ENCODE results near the gene ST8SIA1. TPM values are rescaled to one million over a fixed set of nuclear protein-coding genes. Genes with fewer than 3 reads are reported as not detected.

ST8SIA1 gene
- total and polyA plus RNA-seq, 9 donors: 0.69 to 18.1 (median 4.1) TPM

DNA sequence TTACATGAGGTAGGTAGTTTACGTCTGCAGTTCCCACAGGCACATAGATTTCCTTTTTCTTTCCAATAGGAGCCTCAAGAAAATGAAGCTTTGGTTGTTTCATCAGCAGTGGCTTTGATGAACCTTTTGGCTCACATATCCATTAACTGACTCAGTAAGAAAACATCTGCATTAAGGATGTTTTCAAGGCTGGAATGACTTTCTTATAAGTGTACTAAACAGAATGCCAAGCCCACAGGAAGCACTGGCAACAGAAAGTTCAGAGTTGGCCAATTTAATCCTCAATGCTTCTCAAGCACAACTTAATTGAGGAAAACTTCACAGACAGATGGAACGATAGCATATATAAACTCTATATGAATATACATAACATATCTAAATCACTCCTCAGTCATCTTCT lies 63.5 kb downstream of the ST8SIA1 start:
- TF ChIP-seq, protein P1, sequence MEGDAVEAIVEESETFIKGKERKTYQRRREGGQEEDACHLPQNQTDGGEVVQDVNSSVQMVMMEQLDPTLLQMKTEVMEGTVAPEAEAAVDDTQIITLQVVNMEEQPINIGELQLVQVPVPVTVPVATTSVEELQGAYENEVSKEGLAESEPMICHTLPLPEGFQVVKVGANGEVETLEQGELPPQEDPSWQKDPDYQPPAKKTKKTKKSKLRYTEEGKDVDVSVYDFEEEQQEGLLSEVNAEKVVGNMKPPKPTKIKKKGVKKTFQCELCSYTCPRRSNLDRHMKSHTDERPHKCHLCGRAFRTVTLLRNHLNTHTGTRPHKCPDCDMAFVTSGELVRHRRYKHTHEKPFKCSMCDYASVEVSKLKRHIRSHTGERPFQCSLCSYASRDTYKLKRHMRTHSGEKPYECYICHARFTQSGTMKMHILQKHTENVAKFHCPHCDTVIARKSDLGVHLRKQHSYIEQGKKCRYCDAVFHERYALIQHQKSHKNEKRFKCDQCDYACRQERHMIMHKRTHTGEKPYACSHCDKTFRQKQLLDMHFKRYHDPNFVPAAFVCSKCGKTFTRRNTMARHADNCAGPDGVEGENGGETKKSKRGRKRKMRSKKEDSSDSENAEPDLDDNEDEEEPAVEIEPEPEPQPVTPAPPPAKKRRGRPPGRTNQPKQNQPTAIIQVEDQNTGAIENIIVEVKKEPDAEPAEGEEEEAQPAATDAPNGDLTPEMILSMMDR (IDR thresholded peaks at IDR 0.05): no peak
- TF ChIP-seq EP300 (IDR thresholded peaks at IDR 0.05) (no peak), POLR2A (IDR thresholded peaks at IDR 0.05) (no peak)
- no peaks in the 10 kb centered on the region for H3K9me3 ChIP-seq
- peaks cover 2% of the 10 kb centered on the region for H3K4me1 ChIP-seq (ENCODE audit: insufficient read depth)
- no peak overlapping the region for H3K27ac ChIP-seq
- no peaks in the 10 kb centered on the region for H3K27me3 ChIP-seq
- H3K4me3 ChIP-seq: no peak overlapping the region
- DNase-seq: no peak
- WGBS, 3 donors: 44 to 76% (median 68%) methylated on average over 2 of the region's 2 CpGs
- no peaks in the 10 kb centered on the region for H3K36me3 ChIP-seq
- intact Hi-C loops (cut with DNase I): no loop called here

DNA sequence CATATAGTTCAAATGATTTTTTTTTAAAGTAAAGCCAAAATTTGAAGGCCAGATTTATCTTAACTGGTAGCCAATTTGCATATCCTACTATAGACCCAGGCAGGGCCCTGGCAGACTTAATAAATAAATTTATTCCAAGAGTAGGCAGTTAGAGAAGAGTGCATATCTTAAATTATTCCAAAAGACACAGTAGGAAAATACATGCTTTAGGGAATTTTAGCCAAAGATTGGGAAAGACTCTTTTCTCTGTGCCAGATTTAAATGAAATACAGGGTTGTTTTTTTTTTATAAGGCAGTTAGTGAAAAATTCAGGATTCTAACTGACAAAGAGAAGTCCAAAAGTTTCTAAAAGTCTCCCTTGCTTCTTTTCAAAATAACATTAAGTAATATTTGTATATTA lies 65.5 kb downstream of the ST8SIA1 start:
- H3K27ac ChIP-seq: no peak overlapping the region
- H3K36me3 ChIP-seq: no peaks in the 10 kb centered on the region
- no peak overlapping the region for H3K4me3 ChIP-seq
- TF ChIP-seq, protein P1 (IDR thresholded peaks at IDR 0.05): no peak
- no peak for TF ChIP-seq EP300 (IDR thresholded peaks at IDR 0.05)
- DNase-seq: no peak
- H3K4me1 ChIP-seq (ENCODE audit: insufficient read depth): no peaks in the 10 kb centered on the region
- no peaks in the 10 kb centered on the region for H3K27me3 ChIP-seq
- intact Hi-C loops (cut with DNase I): no loop called here
- H3K9me3 ChIP-seq: no peaks in the 10 kb centered on the region

DNA sequence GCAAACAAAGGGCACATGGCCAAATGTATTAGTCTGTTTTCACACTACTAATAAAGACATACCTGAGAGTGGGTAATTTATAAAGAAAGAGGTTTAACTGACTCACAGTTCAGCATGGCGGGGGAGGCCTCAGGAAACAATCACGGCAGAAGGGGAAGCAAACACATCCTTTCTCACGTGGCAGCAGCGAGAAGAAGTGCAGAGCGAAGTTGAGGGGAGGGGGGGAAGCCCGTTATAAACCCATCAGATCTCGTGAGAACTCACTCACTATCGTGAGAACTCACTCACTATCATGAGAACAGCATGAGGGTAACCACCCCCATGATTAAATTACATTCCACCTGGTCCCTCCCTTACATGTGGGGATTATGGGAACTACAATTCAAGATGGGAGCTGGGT lies 66.1 kb downstream of the ST8SIA1 start:
- H3K9me3 ChIP-seq: no peaks in the 10 kb centered on the region
- no peak overlapping the region for H3K4me3 ChIP-seq
- H3K27me3 ChIP-seq: no peaks in the 10 kb centered on the region
- no peaks in the 10 kb centered on the region for H3K36me3 ChIP-seq
- intact Hi-C loops (cut with DNase I): no loop called here
- no peaks in the 10 kb centered on the region for H3K4me1 ChIP-seq (ENCODE audit: insufficient read depth)
- WGBS, 3 donors: 75 to 79% (median 75%) methylated on average over 8 of the region's 8 CpGs
- DNase-seq: no peak
- no peak for TF ChIP-seq POLR2A (IDR thresholded peaks at IDR 0.05)
- H3K27ac ChIP-seq: no peak overlapping the region

DNA sequence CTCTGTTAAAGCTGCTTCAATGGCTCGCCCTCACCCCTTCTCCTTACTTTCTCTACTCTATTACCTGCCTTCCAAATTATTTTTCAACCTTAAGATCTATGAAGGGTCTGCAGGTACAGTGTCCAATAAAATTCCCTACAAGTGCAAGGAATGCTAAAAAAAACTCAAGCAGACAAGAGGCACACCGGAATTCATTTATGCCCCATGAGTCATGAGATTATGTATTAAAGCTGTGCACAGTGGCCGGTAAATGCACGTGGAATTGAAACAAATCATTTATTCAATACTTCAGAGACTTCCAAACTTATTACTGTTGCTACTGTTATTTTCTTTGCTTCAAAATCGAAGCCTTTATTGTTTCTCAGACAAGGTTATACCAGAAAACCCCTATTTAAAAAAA lies 68.4 kb downstream of the ST8SIA1 start:
- intact Hi-C loops (cut with DNase I): no loop called here
- H3K9me3 ChIP-seq: no peaks in the 10 kb centered on the region
- 87 to 89% (median 88%) methylated on average over 5 of the region's 5 CpGs for WGBS, 3 donors
- no peaks in the 10 kb centered on the region for H3K4me1 ChIP-seq (ENCODE audit: insufficient read depth)
- no peak for TF ChIP-seq EP300 (IDR thresholded peaks at IDR 0.05)
- TF ChIP-seq, protein P1 (IDR thresholded peaks at IDR 0.05): no peak
- no peak for TF ChIP-seq POLR2A (IDR thresholded peaks at IDR 0.05)
- H3K27ac ChIP-seq: no peak overlapping the region
- H3K27me3 ChIP-seq: no peaks in the 10 kb centered on the region
- H3K4me3 ChIP-seq: no peak overlapping the region
- no peaks in the 10 kb centered on the region for H3K36me3 ChIP-seq
- DNase-seq: no peak

DNA sequence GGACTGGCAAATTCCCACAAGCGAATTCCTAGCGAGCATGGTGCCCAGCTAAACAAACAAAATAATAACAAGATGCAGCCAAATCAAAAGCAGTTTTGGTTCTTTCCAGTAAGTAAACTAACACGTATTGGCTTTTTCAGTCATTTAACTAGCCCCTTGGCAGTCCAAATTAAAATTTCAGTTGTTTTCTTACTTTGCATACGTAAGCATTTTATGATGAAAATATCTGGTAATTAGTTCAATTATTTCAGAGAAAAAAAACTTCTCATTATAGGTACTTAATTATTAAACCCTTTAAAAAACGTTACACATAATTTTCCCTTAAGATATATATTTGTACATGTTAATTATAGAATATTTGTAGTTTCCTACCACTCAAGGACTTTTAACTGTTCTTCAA lies 70.1 kb downstream of the ST8SIA1 start:
- H3K27ac ChIP-seq: no peak overlapping the region
- intact Hi-C loops (cut with DNase I): no loop called here
- no peaks in the 10 kb centered on the region for H3K9me3 ChIP-seq
- no peaks in the 10 kb centered on the region for H3K4me1 ChIP-seq (ENCODE audit: insufficient read depth)
- H3K27me3 ChIP-seq: no peaks in the 10 kb centered on the region
- H3K36me3 ChIP-seq: no peaks in the 10 kb centered on the region
- no peak overlapping the region for H3K4me3 ChIP-seq
- no peak for DNase-seq
- no peak for TF ChIP-seq POLR2A (IDR thresholded peaks at IDR 0.05)
- no peak for TF ChIP-seq EP300 (IDR thresholded peaks at IDR 0.05)
- TF ChIP-seq, protein P1 (IDR thresholded peaks at IDR 0.05): no peak
- WGBS, 3 donors: 83 to 87% (median 86%) methylated on average over 5 of the region's 5 CpGs

Data from ovary (tissue), 9 donors.